PC-3 (cell line): ENCODE data around the gene MYO9A.

Source experiments
- CTCF ChIP-seq: fragments of 300-600 bp; sonication (generic); conservative IDR thresholded peaks from 2 replicates; pipeline ENCODE4 v1.5.1; 2017; ENCODE audit warnings: antibody characterized with exemption, low read depth, mild to moderate bottlenecking, low read length
- EZH2phosphoT487 ChIP-seq: fragments of 300-600 bp; sonication (generic); IDR thresholded peaks from 2 replicates; pipeline ENCODE4 v1.6.1; 2018; ENCODE audit warnings: mild to moderate bottlenecking, antibody characterized with exemption, low read length, borderline replicate concordance

- no peak for TF ChIP-seq CTCF
- no peak for TF ChIP-seq EZH2phosphoT487
Observed at GRCh38 chr15:71973366-71973765, 144.6 kb downstream of the MYO9A start.
